GM19372 (cell line): ENCODE data around the gene SNX24.

Experiments
- ATAC-seq: cut with Tn5 transposase; IDR thresholded peaks from one replicate; pipeline ENCODE4 v1.9.1; 2021; ENCODE audit warnings: mild to moderate bottlenecking, low read depth, moderate library complexity; ENCODE audit not compliant: unreplicated experiment

SNX24 gene

GRCh38 chr5:122915717-122916461, 70.5 kb downstream of the SNX24 start:
- peak; percentile 89 for ATAC-seq

GRCh38 chr5:122916490-122916889, 71.1 kb downstream of the SNX24 start:
- no peak for ATAC-seq

GRCh38 chr5:122919969-122920368, 74.6 kb downstream of the SNX24 start:
- ATAC-seq: no peak

- no peak for ATAC-seq
These were observed 76.4 kb downstream of the SNX24 start for GRCh38 chr5:122921826-122922225.

GRCh38 chr5:122924203-122924602, 78.8 kb downstream of the SNX24 start:
- no peak for ATAC-seq

- ATAC-seq: no peak
These were observed 79.4 kb downstream of the SNX24 start for GRCh38 chr5:122924719-122925395.

- ATAC-seq: no peak
These were observed 83.6 kb downstream of the SNX24 start for GRCh38 chr5:122929001-122929400.

GRCh38 chr5:122929980-122930379, 84.6 kb downstream of the SNX24 start:
- ATAC-seq: no peak

- no peak for ATAC-seq
These were observed 88.5 kb downstream of the SNX24 start for GRCh38 chr5:122933956-122934355.

GRCh38 chr5:122936088-122936487, 90.7 kb downstream of the SNX24 start:
- ATAC-seq: no peak

- ATAC-seq: no peak
These were observed 92.5 kb downstream of the SNX24 start for GRCh38 chr5:122937914-122938313.

- ATAC-seq: no peak
These were observed 95.5 kb downstream of the SNX24 start for GRCh38 chr5:122940890-122941289.

GRCh38 chr5:122941737-122942136, 96.3 kb downstream of the SNX24 start:
- ATAC-seq: no peak

GRCh38 chr5:122942164-122942914, 96.9 kb downstream of the SNX24 start:
- no peak for ATAC-seq

- no peak for ATAC-seq
These were observed 97.8 kb downstream of the SNX24 start for GRCh38 chr5:122943050-122943698.

GRCh38 chr5:122944051-122944450, 98.6 kb downstream of the SNX24 start:
- ATAC-seq: no peak

GRCh38 chr5:122947372-122947771, 102.0 kb downstream of the SNX24 start:
- ATAC-seq: no peak

- ATAC-seq: no peak
These were observed 102.4 kb downstream of the SNX24 start for GRCh38 chr5:122947772-122948171.

GRCh38 chr5:122948319-122948718, 102.9 kb downstream of the SNX24 start:
- no peak for ATAC-seq

- no peak for ATAC-seq
These were observed 106.2 kb downstream of the SNX24 start for GRCh38 chr5:122951658-122952057.

GRCh38 chr5:122954719-122955118, 109.3 kb downstream of the SNX24 start:
- no peak for ATAC-seq
